Right cardiac atrium (tissue), 5 donors: ENCODE results near the gene RNF149. TPM values are rescaled to one million over a fixed set of nuclear protein-coding genes. Genes with fewer than 3 reads are reported as not detected.
"Not testable (repeated sequence)": the region's sequence is repeated elsewhere in the genome, so short reads cannot be mapped to it uniquely, and the experiment has no call there.

ENCODE experiments used
- ATAC-seq, 2 donors: fragments of 200-7000 bp; cut with Tn5 transposase; one replicate each; pipeline versions ENCODE4 v1.8.0 to v1.9.1; 2020; ENCODE audit warnings: moderate library complexity in 2 of 2, mild to moderate bottlenecking in 1 of 2
- DNase-seq, 3 donors: peaks; one replicate each; pipeline ENCODE4 v3.0.0-alpha.2; 2020
- H3K27ac ChIP-seq: one replicate; pipeline ENCODE4 v1.5.1; 2013; ENCODE audit warnings: mild to moderate bottlenecking, low read length, control low read depth, moderate library complexity
- H3K27me3 ChIP-seq: one replicate; pipeline ENCODE4 v1.6.1; 2013; ENCODE audit not compliant: control insufficient read depth, insufficient read depth
- H3K4me1 ChIP-seq: one replicate; pipeline ENCODE4 v1.6.1; 2013; ENCODE audit warnings: low read length; ENCODE audit not compliant: control insufficient read depth, insufficient read depth
- H3K4me3 ChIP-seq: one replicate; pipeline ENCODE4 v1.5.1; 2013; ENCODE audit warnings: low read length, control low read depth
- H3K9me3 ChIP-seq: one replicate; pipeline ENCODE4 v1.6.1; 2013; ENCODE audit warnings: low read length; ENCODE audit not compliant: control insufficient read depth
- WGBS: extraction: QIAGEN DNeasy Blood & Tissue Kit; methylation state at CpG from one replicate; pipeline ENCODE4 v1.1.7; 2013; 5-methylcytosine and 5-hydroxymethylcytosine counted together
- intact Hi-C, 4 donors: fragments of 100-400 bp; cut with DNase I; formaldehyde crosslinking; loops; one replicate each; pipeline versions ENCODE4 v1.11.0 to v1.14.0; 2022 to 2023
- polyA plus RNA-seq: library from polyadenylated mRNA; stranded (reverse); fragments of 200-250 nt; gene quantifications from one replicate; pipeline ENCODE4 v1.2.3, GENCODE V29; 2013
- total RNA-seq, 4 donors: library from RNA; stranded (reverse); fragmentation: NEBNext Ultra II Directional; extraction: Animal tissue kit (Norgen Biotek cat#: 25700); gene quantifications; one replicate each; pipeline ENCODE4 v1.2.1, GENCODE V29; 2021
- donor health status: healthy with polysubstance abuse.
- donor health status: DM: no; HTN: yes; CAD: no.
- donor health status: DM: no; HTN: no; CAD: no.
- donor health status: DM: no; HTN: yes; CAD: no; lungs with severe emphysema.
- donor health status: DM: yes; HTN: yes; CAD: no.

Gene RNF149
- total and polyA plus RNA-seq, 5 donors = 18.0 to 40.6 (median 22.7) TPM

DNA sequence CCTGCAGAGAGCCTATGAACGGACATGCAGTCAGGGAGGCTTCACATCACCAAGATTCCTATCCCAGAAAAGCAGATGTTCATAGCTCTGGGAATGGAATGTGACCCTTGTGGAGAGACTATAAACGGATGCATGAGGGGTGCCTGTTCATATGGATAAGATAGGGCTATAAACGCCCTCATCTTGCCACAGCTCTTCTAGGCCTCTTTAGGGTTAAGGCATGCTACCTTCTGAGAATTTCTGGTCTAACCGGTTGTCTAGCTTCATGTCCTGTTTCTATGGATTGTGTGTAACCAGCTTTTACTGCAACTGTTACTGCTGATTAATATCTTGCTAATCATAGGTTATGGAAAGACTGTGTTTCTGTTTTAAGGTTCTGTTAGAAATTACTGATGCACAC, 64.1 kb downstream of the RNF149 start:
- ATAC-seq, H3K4me3 ChIP-seq, intact Hi-C loops, H3K27me3 ChIP-seq, H3K27ac ChIP-seq, H3K9me3 ChIP-seq, DNase-seq, H3K4me1 ChIP-seq: not testable (repeated sequence)
- 74% methylated on average over 4 of the region's 4 CpGs for WGBS

DNA sequence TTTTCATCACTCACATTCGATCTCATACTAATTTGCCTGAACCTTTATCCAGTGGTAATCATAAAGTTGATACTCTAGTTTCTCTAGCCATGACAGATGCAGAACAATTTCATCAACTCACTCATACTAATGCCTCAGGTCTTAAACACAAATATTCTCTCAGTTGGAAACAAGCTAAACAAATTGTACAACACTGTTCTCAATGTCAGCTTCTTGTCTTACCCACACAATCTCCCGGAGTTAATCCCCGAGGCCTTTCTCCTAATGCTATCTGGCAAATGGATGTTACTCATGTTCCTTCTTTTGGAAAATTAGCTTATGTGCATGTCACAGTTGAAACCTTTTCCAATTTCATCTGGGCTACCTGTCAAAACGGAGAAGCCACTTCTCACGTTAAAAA, 67.3 kb downstream of the RNF149 start:
- DNase-seq (no peak), ATAC-seq (no peak)
- H3K27me3 ChIP-seq = no peaks in the 10 kb centered on the region
- no peak overlapping the region for H3K27ac ChIP-seq
- WGBS = 47% methylated on average over 5 of the region's 5 CpGs
- H3K4me1 ChIP-seq = no peaks in the 10 kb centered on the region
- H3K9me3 ChIP-seq = no peaks in the 10 kb centered on the region
- intact Hi-C loops = no loop called here
- H3K4me3 ChIP-seq = no peak overlapping the region

DNA sequence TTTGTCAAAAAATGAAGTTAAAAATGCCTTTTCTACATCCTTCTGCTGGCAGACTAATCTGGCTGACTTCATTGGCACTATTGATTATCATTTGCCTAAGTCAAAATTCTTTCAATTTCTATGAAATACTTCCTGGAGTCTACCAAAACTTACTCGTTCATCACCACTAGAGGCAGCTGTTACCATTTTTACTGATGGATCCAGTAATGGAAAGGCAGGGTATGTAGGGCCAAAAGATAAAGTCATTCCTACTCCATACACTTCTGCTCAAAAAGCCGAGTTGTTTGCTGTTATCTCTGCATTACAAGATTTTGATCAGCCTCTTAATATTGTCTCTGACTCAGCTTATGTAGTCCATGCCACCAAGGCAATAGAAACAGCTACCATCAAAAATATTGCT, 67.8 kb downstream of the RNF149 start:
- H3K27ac ChIP-seq, intact Hi-C loops, H3K27me3 ChIP-seq, H3K4me3 ChIP-seq, DNase-seq, H3K9me3 ChIP-seq, ATAC-seq, H3K4me1 ChIP-seq: not testable (repeated sequence)
- 6% methylated on average over 2 of the region's 2 CpGs for WGBS

- H3K27ac ChIP-seq, H3K9me3 ChIP-seq, H3K4me1 ChIP-seq, H3K4me3 ChIP-seq, DNase-seq, ATAC-seq, intact Hi-C loops, H3K27me3 ChIP-seq: not testable (repeated sequence)
- WGBS = 75% methylated on average over 2 of the region's 2 CpGs
Measured at GRCh38 chr2:101239760-101240118, 68.8 kb downstream of the RNF149 start.

- no peak overlapping the region for H3K4me3 ChIP-seq
- no peaks in the 10 kb centered on the region for H3K4me1 ChIP-seq
- ATAC-seq (no peak), DNase-seq (no peak)
- H3K27me3 ChIP-seq = no peaks in the 10 kb centered on the region
- no peak overlapping the region for H3K27ac ChIP-seq
- WGBS = 88% methylated on average over 12 of the region's 12 CpGs
- intact Hi-C loops = no loop called here
- H3K9me3 ChIP-seq = no peaks in the 10 kb centered on the region
Measured at GRCh38 chr2:101238930-101239759, 69.4 kb downstream of the RNF149 start.

DNA sequence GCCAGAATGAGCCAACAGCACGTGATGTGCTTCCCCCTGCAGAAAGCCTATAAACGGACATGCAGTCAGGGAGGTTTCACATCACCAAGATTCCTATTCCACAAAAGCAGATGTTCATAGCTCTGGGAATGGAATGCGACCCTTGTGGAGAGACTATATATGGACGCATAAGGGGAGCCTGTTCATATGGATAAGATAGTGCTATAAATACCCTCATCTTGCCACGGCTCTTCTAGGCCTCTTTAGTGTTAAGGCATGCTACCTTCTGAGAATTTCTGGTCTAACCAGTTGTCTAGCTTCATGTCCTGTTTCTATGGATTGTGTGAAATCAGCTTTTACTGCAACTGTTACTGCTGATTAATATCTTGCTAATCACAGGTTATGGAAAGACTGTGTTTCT, 70.6 kb downstream of the RNF149 start:
- 35% methylated on average over 5 of the region's 5 CpGs for WGBS
- ATAC-seq, H3K27ac ChIP-seq, H3K4me3 ChIP-seq, DNase-seq, H3K9me3 ChIP-seq, H3K4me1 ChIP-seq, H3K27me3 ChIP-seq, intact Hi-C loops: not testable (repeated sequence)

- H3K4me1 ChIP-seq, DNase-seq, ATAC-seq, H3K27me3 ChIP-seq, H3K9me3 ChIP-seq, H3K27ac ChIP-seq, intact Hi-C loops, H3K4me3 ChIP-seq: not testable (repeated sequence)
- 85% methylated on average over 1 of the region's 1 CpG for whole genome bisulfite sequencing
Measured at GRCh38 chr2:101235956-101236355, 72.5 kb downstream of the RNF149 start.

DNA sequence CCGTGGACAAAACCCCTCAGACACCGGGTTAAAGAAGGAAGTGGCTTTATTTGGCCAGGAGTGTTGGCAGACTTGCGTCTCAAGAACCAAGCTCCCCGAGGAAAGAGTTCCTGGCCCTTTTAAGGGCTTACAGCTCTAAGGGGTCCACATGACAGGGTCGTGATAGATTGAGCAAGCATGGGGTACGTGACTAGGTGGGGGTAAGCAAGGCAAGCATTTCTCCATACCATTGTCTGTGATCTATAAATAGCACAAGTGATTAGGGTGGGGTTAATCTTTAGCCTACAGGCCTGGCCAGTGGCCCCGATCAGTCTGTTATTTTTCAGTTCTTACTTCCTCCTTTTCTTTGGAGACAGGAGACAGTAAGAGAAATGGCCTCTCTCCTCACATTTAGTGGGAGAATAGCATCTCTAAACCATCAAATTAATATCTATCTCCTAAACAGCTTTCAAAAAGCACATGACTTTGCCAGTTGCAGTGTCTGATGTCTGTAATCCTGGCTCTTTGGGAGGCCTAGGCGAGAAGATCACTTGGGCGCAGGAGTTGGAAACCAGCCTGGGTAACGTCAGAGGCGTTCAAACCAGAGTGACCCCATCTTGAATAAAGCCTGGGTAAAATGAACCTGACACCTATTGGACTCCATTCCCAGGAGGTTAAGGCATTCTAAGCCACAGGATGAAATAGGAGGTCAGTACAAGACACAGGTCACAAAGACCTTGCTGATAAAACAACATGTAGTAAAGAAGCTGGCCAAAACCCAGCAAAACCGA, 74.1 kb downstream of the RNF149 start:
- Histone ChIP-seq H3K27me3 (no peaks in the 10 kb centered on the region), H3K4me3 (no peak overlapping the region), H3K9me3 (no peaks in the 10 kb centered on the region), H3K27ac (no peak overlapping the region), H3K4me1 (no peaks in the 10 kb centered on the region)
- ATAC-seq = no peak
- no peak for DNase-seq
- WGBS = 54% methylated on average over 12 of the region's 12 CpGs
- intact Hi-C loops = no loop called here

DNA sequence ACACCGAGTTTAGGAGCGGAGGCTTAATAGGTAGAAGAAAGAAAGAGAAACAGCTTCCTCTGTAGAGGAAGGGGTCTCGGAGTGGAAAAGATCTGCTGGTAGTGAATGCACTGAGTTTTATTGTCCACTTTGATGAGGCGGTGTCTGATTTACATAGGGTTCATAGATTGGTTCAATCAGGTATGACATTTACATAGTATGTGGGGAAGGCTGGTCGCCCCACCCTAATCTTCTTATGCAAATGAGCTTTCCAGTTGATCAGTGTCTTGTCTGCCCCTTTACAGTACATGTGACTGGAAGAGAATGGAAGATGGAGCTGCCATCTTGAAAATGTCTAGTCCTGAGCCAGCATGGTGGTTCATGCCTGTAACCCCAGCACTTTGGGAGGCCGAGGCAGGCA, 75.7 kb downstream of the RNF149 start:
- H3K9me3 ChIP-seq = no peaks in the 10 kb centered on the region
- WGBS = 96% methylated on average over 6 of the region's 6 CpGs
- no peak for ATAC-seq

GRCh38 chr2:101231937-101232730, 76.4 kb downstream of the RNF149 start:
- intact Hi-C loops = no loop called here
- 90% methylated on average over 6 of the region's 6 CpGs for WGBS
- no peak for ATAC-seq
- H3K27me3 ChIP-seq = no peaks in the 10 kb centered on the region
- no peaks in the 10 kb centered on the region for H3K4me1 ChIP-seq
- no peaks in the 10 kb centered on the region for H3K9me3 ChIP-seq
- no peak for DNase-seq
- no peak overlapping the region for H3K4me3 ChIP-seq
- H3K27ac ChIP-seq = no peak overlapping the region

More for the DNA sequence above, 75.7 kb downstream of the RNF149 start:
- no peak for DNase-seq
- intact Hi-C loops = no loop called here
- H3K4me3 ChIP-seq = no peak overlapping the region
- no peaks in the 10 kb centered on the region for H3K27me3 ChIP-seq
- no peak overlapping the region for H3K27ac ChIP-seq
- H3K4me1 ChIP-seq = no peaks in the 10 kb centered on the region

DNA sequence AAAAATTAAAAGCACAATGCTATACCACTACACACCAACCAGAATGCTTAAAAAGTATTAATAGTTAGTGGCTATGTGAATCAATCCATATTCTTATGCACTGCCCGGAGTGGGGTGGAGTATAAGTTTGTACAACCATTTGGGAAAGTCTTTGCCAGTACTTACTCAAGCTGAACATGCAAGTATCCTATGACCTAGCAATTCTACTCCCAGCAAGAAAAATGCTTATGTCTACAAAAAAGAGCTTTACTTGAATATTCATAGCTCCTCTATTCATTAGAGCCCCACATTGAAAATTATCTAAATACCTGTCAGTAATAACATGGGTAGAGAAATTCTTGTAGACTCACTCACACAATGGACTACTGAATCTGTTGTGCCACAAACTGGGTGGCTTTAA, 77.3 kb downstream of the RNF149 start:
- H3K27me3 ChIP-seq = no peaks in the 10 kb centered on the region
- ATAC-seq = no peak
- no peak overlapping the region for H3K27ac ChIP-seq
- no peaks in the 10 kb centered on the region for H3K4me1 ChIP-seq
- intact Hi-C loops = no loop called here
- WGBS = 98% methylated on average over 1 of the region's 1 CpG
- no peak for DNase-seq
- H3K4me3 ChIP-seq = no peak overlapping the region
- no peaks in the 10 kb centered on the region for H3K9me3 ChIP-seq
